ENCODE measurements around the gene RPN1.
"Not testable (repeated sequence)": the region's sequence is repeated elsewhere in the genome, so short reads cannot be mapped to it uniquely, and the experiment has no call there.

RPN1 gene

GRCh38 chr3:128607710-128608048 lies 42.9 kb downstream of the RPN1 start:
- DNase-seq = no peak

DNA sequence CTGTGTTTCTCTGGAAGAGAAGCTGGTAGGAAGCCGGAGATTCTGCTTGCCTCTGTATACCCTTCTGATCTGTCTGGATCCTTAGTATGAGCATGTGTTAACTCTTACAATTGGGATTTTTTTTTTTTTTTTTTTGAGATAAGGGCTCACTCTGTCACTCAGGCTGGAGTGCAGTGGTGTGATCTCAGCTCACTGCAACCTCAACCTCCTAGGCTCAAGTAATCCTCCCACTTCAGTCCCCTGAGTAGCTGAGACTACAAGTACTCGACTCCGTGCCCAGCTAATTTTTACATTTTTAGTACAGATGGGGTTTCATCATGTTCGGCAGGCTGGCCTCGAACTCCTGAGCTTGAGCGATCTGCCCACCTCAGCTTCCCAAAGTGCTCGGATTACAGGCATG lies 44.5 kb downstream of the RPN1 start:
- DNase-seq = no peak

GRCh38 chr3:128605091-128606046 lies 45.2 kb downstream of the RPN1 start:
- no peak for DNase-seq

DNA sequence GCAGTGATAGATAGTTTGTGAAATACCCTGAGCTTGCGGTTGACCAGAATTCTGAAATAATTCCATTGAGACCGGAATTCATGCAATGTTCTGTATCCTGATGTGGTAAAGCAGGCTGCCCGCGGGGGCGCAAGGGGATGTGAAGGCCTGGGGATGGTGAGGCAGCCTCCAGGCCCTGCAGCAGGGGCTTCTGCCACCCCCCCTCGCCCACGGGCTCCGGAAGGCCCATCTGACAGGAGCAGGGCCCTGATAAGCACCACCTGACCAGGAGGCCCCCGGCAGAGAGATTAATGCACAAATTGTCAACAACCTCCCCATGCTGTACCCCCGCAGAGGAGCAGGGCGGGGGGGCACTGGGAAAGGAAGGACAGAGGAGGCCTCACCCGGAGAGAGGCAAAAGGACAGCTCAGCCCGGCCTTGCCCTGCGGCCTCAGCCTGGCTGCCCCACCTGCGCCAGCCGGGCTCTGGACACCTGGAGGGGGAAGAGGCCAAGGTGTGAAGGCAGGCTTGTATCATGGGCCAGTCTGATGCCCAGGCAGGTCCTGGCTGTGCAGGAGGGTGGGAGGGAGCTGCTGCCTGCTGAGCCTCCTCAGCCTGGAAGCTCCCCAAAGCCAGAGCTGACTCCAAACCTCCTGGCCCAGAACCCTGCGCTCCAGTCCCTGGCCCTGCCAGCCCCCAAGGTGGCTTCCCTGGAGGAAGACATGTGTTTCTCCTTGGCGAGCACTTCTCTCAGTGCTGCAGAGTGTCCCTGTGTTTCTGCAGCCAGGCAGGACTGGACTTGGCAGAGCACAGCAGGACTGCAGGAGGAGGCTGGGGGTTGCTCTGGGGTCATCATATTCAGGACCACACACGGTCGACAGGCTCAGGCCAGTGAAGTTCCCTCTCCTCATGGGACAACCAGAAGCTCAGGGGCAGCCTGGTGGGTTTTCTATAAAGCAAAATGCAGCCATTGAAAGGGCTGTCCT lies 46.5 kb downstream of the RPN1 start:
- no peak for DNase-seq

DNA sequence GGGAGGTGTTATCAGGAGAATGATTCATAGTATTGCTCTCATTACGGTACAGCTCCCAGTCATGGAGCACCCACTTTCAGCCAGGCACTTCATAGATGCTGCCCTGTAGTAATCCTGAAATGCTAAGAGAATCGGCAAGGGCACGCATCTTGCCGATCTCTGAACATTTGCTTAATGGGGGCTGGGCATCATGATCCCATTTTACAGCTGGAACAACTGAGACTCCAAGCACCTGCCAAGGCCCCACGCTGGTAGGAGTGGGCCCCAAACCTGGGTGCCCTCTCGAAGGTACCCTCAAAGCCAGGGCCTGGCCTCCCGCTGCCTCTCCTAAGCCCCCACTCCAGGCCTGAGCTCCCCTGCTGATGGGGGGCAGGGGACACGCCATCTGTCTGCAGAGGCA lies 47.3 kb downstream of the RPN1 start:
- no peak for DNase-seq

- DNase-seq = no peak
Observed at GRCh38 chr3:128598884-128599664, 51.5 kb downstream of the RPN1 start.

- DNase-seq = no peak
Observed at GRCh38 chr3:128597900-128598299, 52.7 kb downstream of the RPN1 start.

DNA sequence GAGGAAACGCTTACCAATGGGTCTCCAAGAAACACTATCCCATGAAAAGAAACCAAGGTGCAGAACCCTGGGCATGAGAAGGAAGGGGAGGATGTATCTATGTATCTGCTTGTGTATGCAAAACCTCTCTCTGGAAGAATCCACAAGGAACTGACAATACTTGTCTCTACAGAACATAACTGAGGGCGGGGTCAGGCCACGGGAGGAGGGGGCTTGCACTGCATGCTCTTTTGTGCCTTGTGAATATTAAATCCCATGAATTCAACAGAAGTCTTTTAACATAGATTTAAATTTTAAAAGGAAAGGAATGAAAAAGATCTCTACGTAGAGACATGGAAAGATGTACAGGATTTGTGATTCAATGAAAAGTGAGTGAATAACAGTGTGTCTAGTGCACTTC lies 57.8 kb downstream of the RPN1 start:
- DNase-seq = no peak

- DNase-seq = no peak
Observed at GRCh38 chr3:128591738-128592426, 58.7 kb downstream of the RPN1 start.

GRCh38 chr3:128590948-128591347 lies 59.7 kb downstream of the RPN1 start:
- DNase-seq = no peak

DNA sequence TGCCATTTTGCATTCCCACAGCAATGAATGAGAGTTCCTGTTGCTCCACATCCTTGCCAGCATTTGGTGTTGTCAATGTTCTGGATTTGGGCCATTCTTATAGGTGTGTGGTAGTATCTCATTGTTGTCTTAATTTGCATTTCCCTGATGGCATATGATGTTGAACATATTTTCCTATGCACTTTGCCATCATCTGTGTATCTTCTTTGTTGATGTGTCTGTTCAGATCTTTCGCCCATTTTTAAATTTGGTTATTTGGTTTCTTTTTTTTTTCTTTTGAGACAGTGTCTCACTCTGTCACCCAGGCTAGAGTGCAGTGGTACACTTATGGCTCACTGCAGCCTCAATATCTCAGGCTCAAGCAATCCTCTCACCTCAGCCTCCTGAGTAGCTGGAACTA lies 60.6 kb downstream of the RPN1 start:
- not testable (repeated sequence) for DNase-seq

- no peak for DNase-seq
Observed at GRCh38 chr3:128588147-128588546, 62.5 kb downstream of the RPN1 start.

GRCh38 chr3:128587391-128587790 lies 63.2 kb downstream of the RPN1 start:
- DNase-seq = no peak

DNA sequence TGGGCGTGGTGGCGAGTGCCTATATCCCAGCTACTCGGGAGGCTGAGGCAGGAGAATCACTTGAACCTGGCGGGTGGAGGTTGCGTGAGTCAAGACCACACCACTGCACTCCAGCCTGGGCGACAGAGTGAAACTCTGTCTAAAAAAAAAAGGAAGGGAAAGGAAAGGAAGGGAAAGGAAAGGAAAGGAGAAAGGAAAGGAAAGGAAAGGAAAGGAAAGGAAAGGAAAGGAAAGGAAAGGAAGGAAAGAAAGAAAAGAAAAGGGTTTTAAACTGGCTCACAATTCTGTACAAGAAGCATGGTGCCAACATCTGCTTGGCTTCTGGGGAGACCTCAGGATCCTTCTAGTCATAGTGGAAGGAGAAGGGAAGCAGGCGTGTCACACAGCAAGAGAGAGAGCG lies 63.7 kb downstream of the RPN1 start:
- not testable (repeated sequence) for DNase-seq

GRCh38 chr3:128586391-128586790 lies 64.2 kb downstream of the RPN1 start:
- DNase-seq = not testable (repeated sequence)

GRCh38 chr3:128585974-128586373 lies 64.6 kb downstream of the RPN1 start:
- no peak for DNase-seq

GRCh38 chr3:128585189-128585588 lies 65.4 kb downstream of the RPN1 start:
- DNase-seq = no peak

DNA sequence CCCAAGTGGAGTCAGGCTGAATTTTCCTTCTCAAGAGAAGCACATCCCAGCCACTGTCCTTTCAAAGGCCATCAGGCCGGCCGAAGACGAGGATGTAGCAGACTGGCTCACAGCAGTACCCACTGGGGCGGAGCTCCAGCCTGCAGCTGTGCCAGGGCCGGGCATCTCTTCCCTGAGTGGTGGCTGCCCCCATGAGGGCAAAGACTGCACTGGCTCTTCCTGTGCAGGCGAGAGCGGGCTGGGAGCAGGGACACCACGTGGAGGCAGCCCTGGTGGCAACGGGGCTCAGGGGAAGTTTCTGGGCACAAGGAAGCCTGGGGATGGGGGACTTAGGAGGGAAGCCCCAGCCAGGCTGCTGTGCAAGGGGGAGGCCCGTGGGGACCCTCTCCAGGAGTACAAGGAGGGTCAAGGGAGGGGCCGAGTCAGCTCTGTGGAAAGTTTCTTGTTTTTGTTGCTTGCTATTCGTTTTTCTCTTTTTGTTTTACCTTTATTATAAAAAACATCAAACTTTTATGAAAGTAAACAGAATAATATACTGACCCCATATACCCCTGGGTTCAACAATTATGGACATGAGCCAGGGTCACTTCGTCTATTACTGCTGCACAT lies 66.1 kb downstream of the RPN1 start:
- peak; percentile 73 for DNase-seq

- DNase-seq = no peak
Observed at GRCh38 chr3:128581566-128581965, 69.1 kb downstream of the RPN1 start.

DNA sequence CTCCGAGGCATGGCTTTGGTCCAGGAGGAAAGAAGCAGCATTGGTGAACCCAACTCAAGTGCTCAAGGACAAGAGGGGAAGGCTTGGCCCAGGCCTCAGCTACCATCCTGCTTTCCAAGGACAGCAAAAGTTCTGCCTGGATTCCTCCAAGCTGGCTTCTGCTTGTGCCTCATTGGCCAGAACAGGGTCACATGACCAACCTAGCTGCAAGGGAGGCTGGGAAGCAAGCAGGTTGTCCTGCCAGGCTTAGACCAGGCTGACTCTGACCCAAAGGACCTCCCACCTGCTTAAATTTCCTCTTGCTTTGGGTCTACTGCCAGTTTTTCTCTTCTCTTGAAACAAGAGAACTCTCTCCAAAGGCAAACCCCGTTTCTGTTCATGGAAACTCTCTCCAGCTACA lies 70.7 kb downstream of the RPN1 start:
- DNase-seq = no peak

DNA sequence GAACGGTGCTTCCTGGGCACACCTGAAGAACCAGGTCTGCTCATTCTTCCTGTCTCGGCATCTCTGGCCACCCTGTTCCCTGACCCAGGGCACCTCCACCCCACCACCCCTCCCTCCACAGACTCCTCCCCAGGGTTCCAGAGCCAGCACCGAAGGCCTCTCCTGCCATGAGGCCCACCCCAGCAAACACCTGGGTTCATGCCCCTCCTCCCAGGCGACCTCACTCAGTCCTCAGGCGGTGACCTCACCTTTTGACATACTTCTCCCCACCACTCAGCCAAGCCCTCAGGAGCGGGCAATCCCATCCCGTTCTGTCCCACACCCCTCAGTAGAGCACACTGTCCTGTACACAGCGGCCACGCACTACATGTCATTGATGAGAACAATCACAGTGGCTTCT lies 72.3 kb downstream of the RPN1 start:
- no peak for DNase-seq

GRCh38 chr3:128577711-128578110 lies 72.9 kb downstream of the RPN1 start:
- DNase-seq = no peak
